ENCODE results near the gene XPOT.

XPOT gene

GRCh38 chr12:64413884-64414283, 9.7 kb downstream of the XPOT start:
- Histone ChIP-seq H3K9ac (ENCODE audit: low read length) (no peak overlapping the region), H3K4me2 (ENCODE audit: low read length) (no peak overlapping the region), H3F3A (ENCODE audit: insufficient read depth, low read length) (no peaks in the 10 kb centered on the region; the same call in 1 of the 2 replicates), H3K9me3 (ENCODE audit: low read length) (no peaks in the 10 kb centered on the region), H3K27ac (ENCODE audit: low read depth, low read length, poor library complexity, severe bottlenecking) (no peak overlapping the region), H3K4me3 (ENCODE audit: low read depth, low read length, poor library complexity, severe bottlenecking) (no peak overlapping the region), H3K79me2 (ENCODE audit: insufficient read depth, low read length) (peaks cover 6% of the 10 kb centered on the region), H4K20me1 (ENCODE audit: insufficient read depth, low read length) (no peaks in the 10 kb centered on the region), H3K9me2 (ENCODE audit: low read depth, low read length) (no peaks in the 10 kb centered on the region), H3K27me3 (ENCODE audit: insufficient read depth, low read length) (no peaks in the 10 kb centered on the region), H2AFZ (ENCODE audit: low read length) (no peak overlapping the region), H3K4me1 (ENCODE audit: insufficient read depth, low read length, severe bottlenecking) (no peaks in the 10 kb centered on the region), H3K36me3 (ENCODE audit: insufficient read depth, low read length) (peaks cover 95% of the 10 kb centered on the region)
- no peak for TF ChIP-seq CTCF (IDR thresholded peaks at IDR 0.05; ENCODE audit: low read length)
- TF ChIP-seq EZH2 (IDR thresholded peaks at IDR 0.05; ENCODE audit: borderline replicate concordance, low read length) = no peak

- H3K4me1 ChIP-seq (ENCODE audit: insufficient read depth, low read length, severe bottlenecking) = no peaks in the 10 kb centered on the region
- no peaks in the 10 kb centered on the region for H3K9me2 ChIP-seq (ENCODE audit: low read depth, low read length)
- H3K9me3 ChIP-seq (ENCODE audit: low read length) = no peaks in the 10 kb centered on the region
- peaks cover 96% of the 10 kb centered on the region for H3K36me3 ChIP-seq (ENCODE audit: insufficient read depth, low read length)
- no peak overlapping the region for H2AFZ ChIP-seq (ENCODE audit: low read length)
- H3K9ac ChIP-seq (ENCODE audit: low read length) = no peak overlapping the region
- no peak for TF ChIP-seq EZH2 (IDR thresholded peaks at IDR 0.05; ENCODE audit: borderline replicate concordance, low read length)
- no peak for TF ChIP-seq CTCF (IDR thresholded peaks at IDR 0.05; ENCODE audit: low read length)
- no peaks in the 10 kb centered on the region for H3K79me2 ChIP-seq (ENCODE audit: insufficient read depth, low read length)
- H3K27me3 ChIP-seq (ENCODE audit: insufficient read depth, low read length) = no peaks in the 10 kb centered on the region
- H3K4me3 ChIP-seq (ENCODE audit: low read depth, low read length, poor library complexity, severe bottlenecking) = no peak overlapping the region
- H4K20me1 ChIP-seq (ENCODE audit: insufficient read depth, low read length) = no peaks in the 10 kb centered on the region
- H3K4me2 ChIP-seq (ENCODE audit: low read length) = no peak overlapping the region
- no peaks in the 10 kb centered on the region for H3F3A ChIP-seq (ENCODE audit: insufficient read depth, low read length)
- H3K27ac ChIP-seq (ENCODE audit: low read depth, low read length, poor library complexity, severe bottlenecking) = no peak overlapping the region
Observed at GRCh38 chr12:64418209-64418608, 14.0 kb downstream of the XPOT start.

GRCh38 chr12:64419696-64420095, 15.5 kb downstream of the XPOT start:
- no peak for TF ChIP-seq CTCF (IDR thresholded peaks at IDR 0.05; ENCODE audit: low read length)
- TF ChIP-seq EZH2 (IDR thresholded peaks at IDR 0.05; ENCODE audit: borderline replicate concordance, low read length) = no peak
- Histone ChIP-seq H4K20me1 (ENCODE audit: insufficient read depth, low read length) (no peaks in the 10 kb centered on the region), H3K79me2 (ENCODE audit: insufficient read depth, low read length) (no peaks in the 10 kb centered on the region), H3K27ac (ENCODE audit: low read depth, low read length, poor library complexity, severe bottlenecking) (no peak overlapping the region), H2AFZ (ENCODE audit: low read length) (no peak overlapping the region), H3K27me3 (ENCODE audit: insufficient read depth, low read length) (no peaks in the 10 kb centered on the region), H3K9me2 (ENCODE audit: low read depth, low read length) (no peaks in the 10 kb centered on the region), H3K4me3 (ENCODE audit: low read depth, low read length, poor library complexity, severe bottlenecking) (no peak overlapping the region), H3K9me3 (ENCODE audit: low read length) (no peaks in the 10 kb centered on the region), H3K4me2 (ENCODE audit: low read length) (no peak overlapping the region), H3K36me3 (ENCODE audit: insufficient read depth, low read length) (peaks cover 96% of the 10 kb centered on the region), H3F3A (ENCODE audit: insufficient read depth, low read length) (no peaks in the 10 kb centered on the region), H3K4me1 (ENCODE audit: insufficient read depth, low read length, severe bottlenecking) (no peaks in the 10 kb centered on the region), H3K9ac (ENCODE audit: low read length) (no peak overlapping the region)

Data from OCI-LY1 (cell line).